PC-3 (cell line): ENCODE measurements around the gene IL13.

Experiments used
- CTCF ChIP-seq: fragments of 300-600 bp; sonication (generic); conservative IDR thresholded peaks from 2 replicates; pipeline ENCODE4 v1.5.1; 2017; ENCODE audit warnings: antibody characterized with exemption, low read depth, mild to moderate bottlenecking, low read length
- EZH2 ChIP-seq: fragments of 300-600 bp; sonication (generic); IDR thresholded peaks from one replicate; pipeline ENCODE4 v1.6.1; 2017; ENCODE audit warnings: antibody characterized with exemption, mild to moderate bottlenecking, low read length; ENCODE audit not compliant: unreplicated experiment
- EZH2phosphoT487 ChIP-seq: fragments of 300-600 bp; sonication (generic); IDR thresholded peaks from 2 replicates; pipeline ENCODE4 v1.6.1; 2018; ENCODE audit warnings: mild to moderate bottlenecking, antibody characterized with exemption, low read length, borderline replicate concordance

- no peak for TF ChIP-seq CTCF
- TF ChIP-seq EZH2: no peak
- TF ChIP-seq EZH2phosphoT487: no peak
These were observed 13.0 kb downstream of the IL13 start for GRCh38 chr5:132671000-132671399.
